PC-3 (cell line): ENCODE measurements around the gene GPS1.

Experiments
- CTCF ChIP-seq: fragments of 300-600 bp; sonication (generic); conservative IDR thresholded peaks from 2 replicates; pipeline ENCODE4 v1.5.1; 2017; ENCODE audit warnings: antibody characterized with exemption, low read depth, mild to moderate bottlenecking, low read length
- EZH2 ChIP-seq: fragments of 300-600 bp; sonication (generic); IDR thresholded peaks from one replicate; pipeline ENCODE4 v1.6.1; 2017; ENCODE audit warnings: antibody characterized with exemption, mild to moderate bottlenecking, low read length; ENCODE audit not compliant: unreplicated experiment

DNA sequence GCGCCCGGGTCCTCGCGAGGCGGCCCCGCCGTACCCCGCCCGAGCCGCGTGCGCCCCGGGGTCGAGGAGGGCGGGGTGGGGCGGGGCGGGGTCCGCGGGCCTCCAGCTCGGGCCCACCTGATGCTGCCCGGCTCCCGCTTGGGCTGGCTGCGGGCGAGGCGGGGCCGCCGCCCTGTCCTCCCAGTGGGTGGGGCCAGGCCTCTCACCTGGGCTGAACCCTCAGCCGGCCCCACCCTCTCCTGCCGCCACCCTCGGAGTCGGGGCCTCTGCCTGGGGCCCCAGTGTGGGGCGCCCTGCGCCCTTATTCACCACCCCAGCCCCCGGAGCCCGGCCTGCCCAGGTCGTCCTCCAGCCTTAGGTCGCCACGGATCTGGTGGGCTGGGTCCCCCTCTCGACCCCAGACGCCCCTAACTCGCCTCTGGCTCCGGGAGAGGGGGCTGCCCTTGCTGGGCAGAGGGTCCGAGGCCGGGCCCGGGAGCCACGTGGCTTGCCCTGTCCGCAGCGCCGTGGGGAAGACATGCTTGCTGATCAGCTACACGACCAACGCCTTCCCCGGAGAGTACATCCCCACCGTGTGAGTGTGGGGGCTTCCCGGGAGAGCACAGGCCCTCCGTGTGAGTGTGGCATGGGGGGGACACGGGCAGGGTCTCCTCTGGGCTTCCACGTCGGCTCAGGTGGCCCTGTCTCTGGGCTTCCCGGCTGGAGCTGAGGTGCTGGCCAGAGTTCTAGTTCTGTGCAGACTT is 19.6 kb upstream of the GPS1 start:
- no peak for TF ChIP-seq CTCF
- TF ChIP-seq EZH2 = no peak
